ENCODE data around the gene PPP1R1B. TPM values are rescaled to one million over a fixed set of nuclear protein-coding genes. Genes with fewer than 3 reads are reported as not detected.

Gene PPP1R1B
- polyA plus RNA-seq, 2 donors = 0.43 to 1.2 TPM

GRCh38 chr17:39677542-39678339 is 51.0 kb downstream of the PPP1R1B start:
- Histone ChIP-seq H3K4me3 (ENCODE audit: low read depth in 1 of 2, low read length in 2 of 2) (no peak overlapping the region), H3K4me1 (ENCODE audit: control insufficient read depth in 2 of 2, insufficient read depth in 2 of 2, low read length in 1 of 2) (peaks cover 5 to 35% of the 10 kb centered on the region in 2 donors), H3K36me3 (ENCODE audit: control insufficient read depth in 2 of 2, insufficient read depth in 2 of 2, low read length in 1 of 2) (peaks cover 0 to 10% of the 10 kb centered on the region in 2 donors), H3K9me3 (ENCODE audit: control insufficient read depth in 2 of 2, insufficient read depth in 1 of 2, low read depth in 1 of 2, low read length in 1 of 2) (no peaks in the 10 kb centered on the region), H3K27ac (ENCODE audit: low read depth in 2 of 2, low read length in 1 of 2) (peak overlapping the region in 1 of 2 donors; percentile 23), H3K27me3 (ENCODE audit: control insufficient read depth in 1 of 2, insufficient read depth in 2 of 2, low read length in 2 of 2) (no peaks in the 10 kb centered on the region)
- 61 to 63% methylated on average over 13 of the region's 13 CpGs for WGBS, 2 donors

DNA sequence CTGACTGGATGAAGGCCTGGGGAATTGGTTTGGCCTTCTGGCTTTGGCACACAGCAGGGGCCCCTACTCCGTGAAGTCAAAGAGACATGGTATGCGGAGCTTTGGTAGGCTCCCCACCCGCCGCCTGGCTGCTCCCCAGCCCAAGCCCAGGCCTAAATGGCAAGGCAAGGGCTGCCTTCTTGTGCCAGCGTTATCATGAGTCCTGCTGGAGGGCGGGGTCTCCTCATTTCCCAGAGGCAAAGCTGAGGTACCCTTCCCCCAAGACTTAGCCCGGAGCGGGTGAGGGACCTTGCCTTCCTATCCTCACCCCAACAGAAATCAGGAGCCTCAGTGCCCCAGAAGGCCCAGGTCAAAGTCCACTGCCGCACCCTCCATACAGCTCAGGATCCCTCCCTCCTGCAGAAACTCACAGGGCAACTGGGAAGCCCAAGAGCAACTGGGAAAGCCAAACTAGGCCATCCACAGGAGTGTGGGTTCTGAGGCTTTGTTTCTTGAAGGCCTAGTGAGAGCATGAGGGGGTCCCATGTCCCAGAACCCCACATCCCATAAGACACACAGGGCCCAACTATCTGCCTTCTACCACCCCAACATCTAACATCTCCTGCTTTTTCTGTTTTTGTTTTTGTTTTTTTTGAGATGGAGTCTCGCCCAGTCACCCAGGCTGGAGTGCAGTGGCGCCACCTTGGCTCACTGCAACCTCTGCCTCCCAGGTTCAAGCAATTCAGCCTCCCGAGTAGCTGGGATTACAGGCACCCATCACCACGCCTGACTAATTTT is 51.8 kb downstream of the PPP1R1B start:
- Histone ChIP-seq H3K4me3 (ENCODE audit: low read depth in 1 of 2, low read length in 2 of 2) (no peak overlapping the region), H3K9me3 (ENCODE audit: control insufficient read depth in 2 of 2, insufficient read depth in 1 of 2, low read depth in 1 of 2, low read length in 1 of 2) (no peaks in the 10 kb centered on the region), H3K4me1 (ENCODE audit: control insufficient read depth in 2 of 2, insufficient read depth in 2 of 2, low read length in 1 of 2) (peaks cover 5 to 33% of the 10 kb centered on the region in 2 donors), H3K27me3 (ENCODE audit: control insufficient read depth in 1 of 2, insufficient read depth in 2 of 2, low read length in 2 of 2) (no peaks in the 10 kb centered on the region), H3K36me3 (ENCODE audit: control insufficient read depth in 2 of 2, insufficient read depth in 2 of 2, low read length in 1 of 2) (peaks cover 2 to 9% of the 10 kb centered on the region in 2 donors), H3K27ac (ENCODE audit: low read depth in 2 of 2, low read length in 1 of 2) (peak overlapping the region in 1 of 2 donors; percentile 23)
- WGBS, 2 donors = 81 to 84% methylated on average over 13 of the region's 13 CpGs

DNA sequence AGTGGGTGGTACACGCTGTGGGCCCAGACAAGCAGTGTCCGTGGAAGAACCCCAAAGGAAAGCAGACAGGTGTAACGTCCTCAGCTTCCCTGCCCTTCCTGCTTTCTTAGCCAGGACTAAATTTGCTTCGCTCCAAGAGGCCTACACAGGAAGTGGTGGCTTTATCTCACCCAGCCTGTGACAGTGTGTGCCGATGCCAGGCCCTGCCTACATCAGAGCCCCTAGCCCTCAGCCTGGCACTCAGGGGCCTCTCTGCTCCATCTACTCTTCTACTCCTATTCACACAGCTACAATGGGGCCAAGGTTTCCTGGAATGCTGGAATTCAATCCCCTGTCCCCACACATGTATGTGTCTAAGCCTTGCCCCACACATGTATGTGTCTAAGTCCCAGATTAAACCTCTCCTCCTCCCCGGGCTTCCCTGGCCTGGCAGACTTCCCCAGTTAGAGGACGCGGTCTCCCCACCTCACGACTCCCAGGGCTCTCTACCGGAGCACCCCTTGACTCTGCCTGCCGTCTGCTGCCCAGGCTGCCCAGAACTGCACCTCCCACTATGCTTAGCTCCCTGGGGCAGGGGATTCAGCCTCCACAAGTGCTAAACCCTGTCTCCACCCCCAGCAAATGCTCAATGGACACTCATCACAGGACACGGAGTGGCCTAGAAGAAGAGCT is 52.9 kb downstream of the PPP1R1B start:
- H3K4me1 ChIP-seq (ENCODE audit: control insufficient read depth in 2 of 2, insufficient read depth in 2 of 2, low read length in 1 of 2) = peaks cover 5 to 30% of the 10 kb centered on the region in 2 donors
- peak overlapping the region in 1 of 2 donors; percentile 39 for H3K27ac ChIP-seq (ENCODE audit: low read depth in 2 of 2, low read length in 1 of 2)
- H3K4me3 ChIP-seq (ENCODE audit: low read depth in 1 of 2, low read length in 2 of 2) = no peak overlapping the region
- peaks cover 7 to 11% of the 10 kb centered on the region in 2 donors for H3K36me3 ChIP-seq (ENCODE audit: control insufficient read depth in 2 of 2, insufficient read depth in 2 of 2, low read length in 1 of 2)
- WGBS, 2 donors = 74 to 75% methylated on average over 12 of the region's 12 CpGs
- H3K27me3 ChIP-seq (ENCODE audit: control insufficient read depth in 1 of 2, insufficient read depth in 2 of 2, low read length in 2 of 2) = no peaks in the 10 kb centered on the region
- no peaks in the 10 kb centered on the region for H3K9me3 ChIP-seq (ENCODE audit: control insufficient read depth in 2 of 2, insufficient read depth in 1 of 2, low read depth in 1 of 2, low read length in 1 of 2)

- Histone ChIP-seq H3K4me1 (ENCODE audit: control insufficient read depth in 2 of 2, insufficient read depth in 2 of 2, low read length in 1 of 2) (peaks cover 0 to 10% of the 10 kb centered on the region in 2 donors), H3K27ac (ENCODE audit: low read depth in 2 of 2, low read length in 1 of 2) (peak overlapping the region in 1 of 2 donors; percentile 29), H3K36me3 (ENCODE audit: control insufficient read depth in 2 of 2, insufficient read depth in 2 of 2, low read length in 1 of 2) (peaks cover 7% of the 10 kb centered on the region in 2 donors), H3K9me3 (ENCODE audit: control insufficient read depth in 2 of 2, insufficient read depth in 1 of 2, low read depth in 1 of 2, low read length in 1 of 2) (no peaks in the 10 kb centered on the region), H3K27me3 (ENCODE audit: control insufficient read depth in 1 of 2, insufficient read depth in 2 of 2, low read length in 2 of 2) (no peaks in the 10 kb centered on the region), H3K4me3 (ENCODE audit: low read depth in 1 of 2, low read length in 2 of 2) (no peak overlapping the region)
- 73 to 87% methylated on average over 9 of the region's 9 CpGs for WGBS, 2 donors
These were observed 56.7 kb downstream of the PPP1R1B start for GRCh38 chr17:39683295-39683939.

DNA sequence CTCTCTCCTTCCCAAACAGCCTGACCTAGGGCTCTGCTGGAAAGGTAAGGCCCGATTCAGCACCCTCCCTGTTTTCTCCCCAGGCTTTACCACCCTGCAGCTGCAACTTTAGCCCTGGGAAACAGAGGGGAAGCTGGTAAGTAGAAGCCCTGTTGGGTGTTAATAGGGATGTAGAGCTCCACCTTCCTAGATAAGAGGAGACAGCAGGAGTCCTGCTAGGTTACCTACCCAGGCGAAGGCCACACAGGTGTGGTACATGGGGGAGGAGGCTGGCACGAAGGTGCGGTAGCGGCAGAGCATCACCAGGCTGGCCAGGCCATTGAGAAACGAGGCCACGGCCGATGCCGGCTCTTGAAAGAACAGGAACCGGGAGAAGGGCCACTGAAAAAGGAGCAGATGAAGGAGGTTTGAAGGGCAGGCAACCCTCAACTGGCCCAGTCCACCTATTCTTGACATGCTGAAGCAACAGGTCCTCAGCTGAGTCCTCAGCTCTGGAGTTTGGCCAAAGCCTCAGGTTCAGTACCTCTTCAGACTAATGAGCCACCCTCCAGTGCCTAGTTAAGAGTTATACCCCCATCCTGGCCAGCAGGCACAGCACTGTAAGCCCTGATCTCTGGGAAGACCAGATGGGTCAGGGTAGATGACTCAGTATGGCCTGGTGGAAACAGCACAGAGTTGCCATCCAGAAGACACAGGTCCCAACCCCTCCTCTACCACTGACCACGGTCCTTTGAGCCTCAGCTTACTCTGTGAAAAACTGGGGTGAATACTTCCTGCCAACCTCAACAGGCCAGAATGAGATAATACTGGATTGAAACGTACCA is 57.8 kb downstream of the PPP1R1B start:
- no peak overlapping the region for H3K4me3 ChIP-seq (ENCODE audit: low read depth in 1 of 2, low read length in 2 of 2)
- WGBS, 2 donors = 82 to 87% methylated on average over 12 of the region's 12 CpGs
- H3K9me3 ChIP-seq (ENCODE audit: control insufficient read depth in 2 of 2, insufficient read depth in 1 of 2, low read depth in 1 of 2, low read length in 1 of 2) = no peaks in the 10 kb centered on the region
- H3K27ac ChIP-seq (ENCODE audit: low read depth in 2 of 2, low read length in 1 of 2) = peak overlapping the region; percentile 48 to 74
- H3K27me3 ChIP-seq (ENCODE audit: control insufficient read depth in 1 of 2, insufficient read depth in 2 of 2, low read length in 2 of 2) = no peaks in the 10 kb centered on the region
- peaks cover 6 to 7% of the 10 kb centered on the region in 2 donors for H3K36me3 ChIP-seq (ENCODE audit: control insufficient read depth in 2 of 2, insufficient read depth in 2 of 2, low read length in 1 of 2)
- peaks cover 0 to 15% of the 10 kb centered on the region in 2 donors for H3K4me1 ChIP-seq (ENCODE audit: control insufficient read depth in 2 of 2, insufficient read depth in 2 of 2, low read length in 1 of 2)

Other genes starting within 250 kb of the PPP1R1B start
- 1 to 10 TPM; 2.3 to 3.8 TPM for gene FBXL20, start 225.3 kb upstream of the PPP1R1B start, polyA plus RNA-seq
- 1 to 10 TPM; 5.0 to 6.8 TPM for gene MED1, start 175.7 kb upstream of the PPP1R1B start, polyA plus RNA-seq
- 10 to 100 TPM in 1 of 2 donors, 1 to 10 TPM in 1; 9.4 to 12.9 TPM for gene CDK12, start 165.5 kb upstream of the PPP1R1B start, polyA plus RNA-seq
- under 1 TPM in 1 of 2 donors, not detected in 1; 0.02 TPM for gene NEUROD2, start 19.0 kb upstream of the PPP1R1B start, polyA plus RNA-seq
- 10 to 100 TPM; 44.6 to 44.9 TPM for gene STARD3, start 10.2 kb downstream of the PPP1R1B start, polyA plus RNA-seq
- under 1 TPM; 0.78 to 0.88 TPM for gene TCAP, start 38.4 kb downstream of the PPP1R1B start, polyA plus RNA-seq
- gene PNMT, start 41.5 kb downstream of the PPP1R1B start, polyA plus RNA-seq = 1 to 10 TPM; 1.8 to 2.2 TPM
- 10 to 100 TPM; 28.8 to 40.0 TPM for gene PGAP3, start 61.1 kb downstream of the PPP1R1B start, polyA plus RNA-seq
- gene ERBB2, start 73.1 kb downstream of the PPP1R1B start, polyA plus RNA-seq = 10 to 100 TPM; 68.4 to 98.1 TPM
- 10 to 100 TPM; 57.5 to 98.6 TPM for gene MIEN1, start 103.6 kb downstream of the PPP1R1B start, polyA plus RNA-seq
- 10 to 100 TPM; 43.7 to 55.0 TPM for gene GRB7, start 111.0 kb downstream of the PPP1R1B start, polyA plus RNA-seq
- under 1 TPM; 0.52 to 0.84 TPM for gene IKZF3, start 237.4 kb downstream of the PPP1R1B start, polyA plus RNA-seq
- gene ZPBP2, start 241.2 kb downstream of the PPP1R1B start, polyA plus RNA-seq = not detected